Effector CD8-positive, alpha-beta T cell (primary cell): Measurements from ENCODE around the gene HEPN1.

ENCODE experiments used
- DNase-seq: peaks from one replicate; lab custom pipeline; 2025; lab: John Stamatoyannopoulos, UW

Gene HEPN1

GRCh38 chr11:124884869-124885479 lies 34.1 kb upstream of the HEPN1 start:
- DNase-seq: no peak

- DNase-seq: no peak
Measured at GRCh38 chr11:124886476-124886875, 32.6 kb upstream of the HEPN1 start.

- no peak for DNase-seq
Measured at GRCh38 chr11:124886978-124887666, 31.9 kb upstream of the HEPN1 start.

GRCh38 chr11:124887667-124888013 lies 31.4 kb upstream of the HEPN1 start:
- DNase-seq: no peak

GRCh38 chr11:124889191-124890091 lies 29.6 kb upstream of the HEPN1 start:
- no peak for DNase-seq

- no peak for DNase-seq
Measured at GRCh38 chr11:124890151-124890550, 28.9 kb upstream of the HEPN1 start.

GRCh38 chr11:124890683-124891372 lies 28.2 kb upstream of the HEPN1 start:
- no peak for DNase-seq

GRCh38 chr11:124891373-124891861 lies 27.6 kb upstream of the HEPN1 start:
- DNase-seq: no peak

- no peak for DNase-seq
Measured at GRCh38 chr11:124892146-124892545, 26.9 kb upstream of the HEPN1 start.

GRCh38 chr11:124892750-124893454 lies 26.1 kb upstream of the HEPN1 start:
- DNase-seq: no peak

GRCh38 chr11:124893781-124894401 lies 25.2 kb upstream of the HEPN1 start:
- DNase-seq: no peak

GRCh38 chr11:124894606-124895430 lies 24.2 kb upstream of the HEPN1 start:
- no peak for DNase-seq

GRCh38 chr11:124895471-124895971 lies 23.5 kb upstream of the HEPN1 start:
- no peak for DNase-seq

- no peak for DNase-seq
Measured at GRCh38 chr11:124896071-124896750, 22.8 kb upstream of the HEPN1 start.

- DNase-seq: no peak
Measured at GRCh38 chr11:124896821-124897391, 22.1 kb upstream of the HEPN1 start.

- DNase-seq: no peak
Measured at GRCh38 chr11:124897674-124898262, 21.3 kb upstream of the HEPN1 start, which contains the start of gene ROBO4. Gene ROBO4, minus strand, starts transcription at chr11:124897865. Its CDS starts 70 bp downstream, at chr11:124897795.

GRCh38 chr11:124898263-124898680 lies 20.8 kb upstream of the HEPN1 start:
- no peak for DNase-seq

GRCh38 chr11:124898711-124899110 lies 20.3 kb upstream of the HEPN1 start:
- DNase-seq: no peak
